Psoas muscle (tissue), 8 donors: ENCODE results near the gene XXYLT1. TPM values are rescaled to one million over a fixed set of nuclear protein-coding genes. Genes with fewer than 3 reads are reported as not detected.

ENCODE experiments used
- ATAC-seq, 4 donors: fragments of 200-7000 bp; cut with Tn5 transposase; one replicate each; pipeline ENCODE4 v1.9.1; 2020; ENCODE audit warnings: moderate library complexity in 3 of 4, mild to moderate bottlenecking in 2 of 4
- DNase-seq, 2 donors: peaks; one replicate each; pipeline ENCODE4 v3.0.0-alpha.2; 2020
- H3K27ac ChIP-seq: fragments of 200-600 bp; one replicate; pipeline ENCODE4 v1.8.0; 2022
- H3K27me3 ChIP-seq, 3 donors: fragments of 200-600 bp in 1 of 3; one replicate each; pipeline versions ENCODE4 v1.6.1 to v1.8.0; 2013 to 2022; ENCODE audit warnings: low read length in 2 of 3, mild to moderate bottlenecking in 2 of 3, moderate library complexity in 1 of 3; ENCODE audit not compliant: insufficient read depth in 3 of 3
- H3K36me3 ChIP-seq, 2 donors: fragments of 200-600 bp in 1 of 2; one replicate each; pipeline versions ENCODE4 v1.6.1 to v1.8.0; 2013 to 2022; ENCODE audit warnings: low read depth in 1 of 2, mild to moderate bottlenecking in 1 of 2, moderate library complexity in 1 of 2; ENCODE audit not compliant: insufficient read depth in 1 of 2
- H3K4me1 ChIP-seq: fragments of 200-600 bp; one replicate; pipeline ENCODE4 v1.8.0; 2022
- H3K4me3 ChIP-seq: fragments of 200-600 bp; one replicate; pipeline ENCODE4 v1.8.0; 2022; ENCODE audit warnings: mild to moderate bottlenecking
- H3K9me3 ChIP-seq: fragments of 200-600 bp; one replicate; pipeline ENCODE4 v1.8.0; 2022
- WGBS, 3 donors: extraction: QIAGEN DNeasy Blood & Tissue Kit; methylation state at CpG; one replicate each; pipeline versions ENCODE4 v1.1.6 to v1.1.7; 2013; 5-methylcytosine and 5-hydroxymethylcytosine counted together
- intact Hi-C, 2 donors: fragments of 100-400 bp; cut with DNase I; formaldehyde crosslinking; loops; one replicate each; pipeline versions ENCODE4 v1.11.0 to v1.14.2; 2022
- polyA plus RNA-seq, 3 donors: library from polyadenylated mRNA; stranded (reverse); fragments of 200-250 nt; gene quantifications; one replicate each; pipeline ENCODE4 v1.2.3, GENCODE V29; 2013
- total RNA-seq, 4 donors: library from RNA; stranded (reverse); fragmentation: NEBNext Ultra II Directional in 2 of 4; extraction: Animal tissue kit (Norgen Biotek cat#: 25700) in 2 of 4; gene quantifications; one replicate each; pipeline versions ENCODE4 v1.2.1 to v1.2.4, GENCODE V29; 2021 to 2023
- TF ChIP-seq, protein P1 (sequence below): fragments of 200-600 bp; IDR thresholded peaks from one replicate; pipeline ENCODE4 v1.8.0; 2022; ENCODE audit warnings: antibody characterized with exemption
- donor health status: healthy with polysubstance abuse.
- donor health status: DM: no; HTN: no; CAD: no; lungs with moderate emphysema.
- donor health status: Bipolar disorder and iron deficiency.
- donor health status: healthy.
- donor health status: DM: yes; HTN: yes; CAD: no.
- donor health status: DM: no; HTN: no; CAD: no.
- donor health status: DM: no; HTN: no; CAD: no.
- donor health status: DM: yes; HTN: yes; CAD: no.

Gene XXYLT1
- total and polyA plus RNA-seq, 7 donors: 0.86 to 3.5 (median 1.8) TPM

DNA sequence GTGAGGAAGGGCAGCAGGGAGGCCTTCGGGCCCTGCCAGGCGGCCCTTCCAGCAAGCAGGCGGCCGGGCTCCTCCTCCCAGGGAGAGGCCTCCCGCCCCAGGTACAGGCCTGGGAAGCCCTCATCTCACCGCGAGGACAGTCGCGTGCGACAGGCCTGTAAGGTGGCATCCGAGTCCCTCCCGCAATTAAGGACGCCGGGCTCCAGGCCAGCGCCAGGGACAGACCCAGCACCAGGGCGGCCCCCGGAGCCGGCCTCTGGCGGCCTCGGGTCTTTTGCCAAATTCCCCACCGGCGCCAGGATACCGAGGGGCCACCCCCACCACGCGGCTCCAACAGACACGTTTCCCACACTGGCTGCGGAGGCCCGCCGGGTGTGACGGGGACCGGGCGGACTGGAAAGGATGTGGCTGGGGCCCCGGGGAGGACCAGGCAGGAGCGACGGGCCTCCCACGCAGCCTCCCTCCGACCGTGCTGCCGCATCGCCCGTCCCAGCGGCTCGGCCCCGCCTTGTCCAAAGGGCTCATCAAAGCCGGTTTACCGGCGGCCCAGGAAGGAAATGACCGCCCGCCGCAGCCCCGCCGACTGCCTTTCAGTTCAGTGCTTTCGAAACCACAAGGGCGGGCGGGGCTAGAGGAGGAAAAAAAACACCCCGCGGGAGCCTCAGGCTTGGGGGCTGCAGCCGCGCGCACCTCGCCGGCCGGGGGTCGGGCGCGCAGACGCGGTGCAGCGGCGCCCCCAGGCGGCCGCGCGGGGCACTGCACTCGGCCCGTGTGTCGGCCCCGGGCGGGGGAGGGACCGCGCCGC lies 11.3 kb downstream of the XXYLT1 start:
- H3K4me1 ChIP-seq: peaks cover 19% of the 10 kb centered on the region
- peak; percentile 92 to 95 for DNase-seq
- H3K27me3 ChIP-seq: no peaks in the 10 kb centered on the region
- 7 to 15% (median 9%) methylated on average over 53 to 82 of the region's 82 CpGs for WGBS, 3 donors
- peak overlapping the region; percentile 87 for H3K27ac ChIP-seq
- intact Hi-C loops: loop anchor here (2.0 to 10.0 kb wide), 5 partner anchors 102 to 577 kb away; no protein-coding TSS in a partner anchor
- H3K4me3 ChIP-seq: peak overlapping the region; percentile 84
- TF ChIP-seq, protein P1, sequence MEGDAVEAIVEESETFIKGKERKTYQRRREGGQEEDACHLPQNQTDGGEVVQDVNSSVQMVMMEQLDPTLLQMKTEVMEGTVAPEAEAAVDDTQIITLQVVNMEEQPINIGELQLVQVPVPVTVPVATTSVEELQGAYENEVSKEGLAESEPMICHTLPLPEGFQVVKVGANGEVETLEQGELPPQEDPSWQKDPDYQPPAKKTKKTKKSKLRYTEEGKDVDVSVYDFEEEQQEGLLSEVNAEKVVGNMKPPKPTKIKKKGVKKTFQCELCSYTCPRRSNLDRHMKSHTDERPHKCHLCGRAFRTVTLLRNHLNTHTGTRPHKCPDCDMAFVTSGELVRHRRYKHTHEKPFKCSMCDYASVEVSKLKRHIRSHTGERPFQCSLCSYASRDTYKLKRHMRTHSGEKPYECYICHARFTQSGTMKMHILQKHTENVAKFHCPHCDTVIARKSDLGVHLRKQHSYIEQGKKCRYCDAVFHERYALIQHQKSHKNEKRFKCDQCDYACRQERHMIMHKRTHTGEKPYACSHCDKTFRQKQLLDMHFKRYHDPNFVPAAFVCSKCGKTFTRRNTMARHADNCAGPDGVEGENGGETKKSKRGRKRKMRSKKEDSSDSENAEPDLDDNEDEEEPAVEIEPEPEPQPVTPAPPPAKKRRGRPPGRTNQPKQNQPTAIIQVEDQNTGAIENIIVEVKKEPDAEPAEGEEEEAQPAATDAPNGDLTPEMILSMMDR: peak; percentile 99
- ATAC-seq: peak; percentile 88 to 91 (median 90)
- no peaks in the 10 kb centered on the region for H3K9me3 ChIP-seq
- no peaks in the 10 kb centered on the region for H3K36me3 ChIP-seq

DNA sequence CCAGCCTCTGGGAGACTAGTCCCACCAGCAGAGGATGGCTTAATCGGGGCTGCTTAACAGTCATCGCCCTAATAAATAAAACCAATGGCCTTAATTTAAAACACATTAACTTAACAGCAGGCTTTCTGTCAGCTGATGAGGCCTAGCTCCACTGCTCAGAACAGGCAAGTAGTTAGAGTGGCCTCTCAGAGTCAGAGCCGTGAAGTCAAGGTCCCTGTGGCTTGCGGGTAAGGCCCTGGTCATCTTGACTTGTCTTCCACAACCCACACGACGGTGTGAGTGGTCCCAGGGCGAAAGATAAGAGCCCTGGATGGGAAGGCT lies 11.8 kb downstream of the XXYLT1 start:
- peak overlapping the region; percentile 87 for H3K27ac ChIP-seq
- H3K4me3 ChIP-seq: peak overlapping the region; percentile 84
- H3K9me3 ChIP-seq: no peaks in the 10 kb centered on the region
- TF ChIP-seq, protein P1: no peak
- 69 to 75% (median 75%) methylated on average over 7 of the region's 7 CpGs for WGBS, 3 donors
- intact Hi-C loops: loop anchor here (5.0 to 10.0 kb wide), 4 partner anchors 102 to 577 kb away; no protein-coding TSS in a partner anchor
- H3K36me3 ChIP-seq: no peaks in the 10 kb centered on the region
- ATAC-seq (no peak), DNase-seq (no peak)
- H3K4me1 ChIP-seq: peaks cover 19% of the 10 kb centered on the region
- no peaks in the 10 kb centered on the region for H3K27me3 ChIP-seq

DNA sequence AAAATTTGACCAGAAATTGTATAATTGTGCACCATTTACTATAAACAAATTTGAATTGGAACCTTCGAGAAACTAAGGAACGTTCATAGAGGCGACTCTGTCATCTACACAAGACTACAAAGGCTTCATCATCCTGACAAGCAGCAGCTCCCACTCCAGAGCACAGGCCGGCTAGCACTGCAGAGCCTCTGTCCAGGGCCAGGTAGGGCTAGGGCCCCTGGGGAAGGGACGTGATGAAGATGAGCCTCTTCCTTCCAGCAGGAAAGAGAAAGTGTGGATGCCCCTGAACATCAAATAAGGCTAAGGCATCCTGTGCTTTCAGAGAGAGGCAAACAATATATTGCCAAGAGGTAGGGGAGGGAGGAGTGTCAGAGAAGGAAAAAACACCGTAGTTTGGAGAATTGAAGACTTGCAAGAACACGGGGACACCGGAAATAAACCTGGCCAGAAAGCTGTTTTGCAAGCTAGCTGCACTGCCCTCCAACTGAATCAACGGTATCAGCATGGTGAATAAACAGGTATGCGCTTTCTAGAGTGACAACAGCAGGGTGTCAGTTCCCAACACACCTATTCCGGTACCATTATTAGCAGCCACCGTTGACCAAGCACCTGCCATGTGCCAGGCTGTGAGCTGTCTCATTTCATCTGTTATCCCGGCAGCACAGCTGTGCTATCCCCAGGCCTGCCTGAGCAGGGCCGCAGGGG lies 12.4 kb downstream of the XXYLT1 start:
- peak; percentile 9 to 53 (median 38) for ATAC-seq

DNA sequence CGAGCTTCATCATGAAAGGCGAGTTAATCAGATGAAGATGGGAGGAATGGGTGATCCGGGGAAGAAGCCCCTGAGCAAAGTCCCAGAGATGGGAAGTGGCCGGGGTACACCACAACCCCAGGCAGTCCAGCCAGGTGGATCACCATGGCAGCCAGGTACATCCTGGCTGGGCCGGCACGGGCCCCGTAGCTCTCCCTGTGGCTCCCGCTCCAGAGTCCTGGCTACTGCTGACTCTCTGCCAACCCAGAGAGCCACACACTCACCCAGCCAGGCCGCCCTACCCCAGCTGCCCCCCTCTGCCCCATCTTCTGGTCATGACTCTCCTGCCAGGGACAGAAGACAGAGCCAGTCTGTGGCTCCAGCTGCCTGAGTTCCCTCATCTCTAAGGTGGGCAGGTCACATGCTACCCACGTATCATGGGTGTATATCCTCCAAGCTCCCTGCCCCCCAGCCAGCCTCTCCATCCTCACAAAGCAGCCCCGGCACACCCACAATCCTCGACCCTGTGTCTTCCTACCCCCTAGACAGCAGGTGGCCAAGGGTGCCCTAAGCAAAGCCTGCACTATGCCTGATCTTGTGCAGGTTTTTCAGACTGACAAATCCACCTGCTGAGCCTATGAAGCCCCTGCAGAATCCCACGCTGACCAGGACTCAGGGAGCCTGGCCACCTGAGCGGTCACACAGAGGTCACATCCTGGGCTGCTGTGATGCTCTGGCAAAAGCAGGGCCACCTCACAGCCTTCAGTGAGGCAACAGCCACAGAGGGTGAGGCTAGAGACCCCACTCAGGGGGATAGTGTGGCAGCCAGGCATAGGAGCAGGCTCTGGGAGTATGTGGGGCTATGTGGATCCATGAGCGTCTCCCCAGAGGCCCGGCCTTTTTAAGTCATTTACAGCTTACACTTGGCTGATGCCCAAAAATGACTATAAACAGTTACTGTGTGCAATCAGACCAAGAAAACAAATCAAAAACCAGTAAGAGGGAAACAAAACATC lies 13.2 kb downstream of the XXYLT1 start:
- ATAC-seq (no peak), DNase-seq (no peak)
- H3K27me3 ChIP-seq: no peaks in the 10 kb centered on the region
- H3K4me3 ChIP-seq: no peak overlapping the region
- no peaks in the 10 kb centered on the region for H3K9me3 ChIP-seq
- 86 to 94% (median 87%) methylated on average over 15 to 16 of the region's 16 CpGs for WGBS, 3 donors
- H3K4me1 ChIP-seq: peaks cover 22% of the 10 kb centered on the region
- H3K27ac ChIP-seq: no peak overlapping the region
- TF ChIP-seq, protein P1: no peak
- H3K36me3 ChIP-seq: no peaks in the 10 kb centered on the region
- intact Hi-C loops: loop anchor here (5.0 to 10.0 kb wide), 4 partner anchors 100 to 575 kb away; no protein-coding TSS in a partner anchor

More for the DNA sequence above, 12.4 kb downstream of the XXYLT1 start:
- H3K36me3 ChIP-seq: no peaks in the 10 kb centered on the region
- intact Hi-C loops: loop anchor here (5.0 to 10.0 kb wide), 4 partner anchors 101 to 576 kb away; no protein-coding TSS in a partner anchor
- peak overlapping the region; percentile 84 for H3K4me3 ChIP-seq
- DNase-seq: no peak
- H3K4me1 ChIP-seq: peaks cover 19% of the 10 kb centered on the region
- WGBS, 3 donors: 64 to 74% (median 72%) methylated on average over 14 of the region's 14 CpGs
- H3K9me3 ChIP-seq: no peaks in the 10 kb centered on the region
- no peaks in the 10 kb centered on the region for H3K27me3 ChIP-seq
- peak overlapping the region; percentile 87 for H3K27ac ChIP-seq
- TF ChIP-seq, protein P1: no peak
